A172 (cell line): ENCODE results near the gene OR10H5. TPM values are rescaled to one million over a fixed set of nuclear protein-coding genes. Genes with fewer than 3 reads are reported as not detected.
"Not testable (repeated sequence)": the region's sequence is repeated elsewhere in the genome, so short reads cannot be mapped to it uniquely, and the experiment has no call there.

Experiments
- DNase-seq: peaks from one replicate; pipeline ENCODE4 v3.0.0-alpha.2; 2015; ENCODE audit warnings: low spot score
- total RNA-seq: library from RNA; depleted of rRNA; stranded (reverse); fragments of >200 nt; shearing (Covaris generic); gene quantifications from 2 replicates; pipeline ENCODE4 v1.2.3, GENCODE V29; 2014; rRNA removed

The OR10H5 gene
- total RNA-seq, 1 experiment from 2014 or later = not detected

GRCh38 chr19:15843894-15844222, 56.4 kb downstream of the OR10H5 start:
- not testable (repeated sequence) for DNase-seq

DNA sequence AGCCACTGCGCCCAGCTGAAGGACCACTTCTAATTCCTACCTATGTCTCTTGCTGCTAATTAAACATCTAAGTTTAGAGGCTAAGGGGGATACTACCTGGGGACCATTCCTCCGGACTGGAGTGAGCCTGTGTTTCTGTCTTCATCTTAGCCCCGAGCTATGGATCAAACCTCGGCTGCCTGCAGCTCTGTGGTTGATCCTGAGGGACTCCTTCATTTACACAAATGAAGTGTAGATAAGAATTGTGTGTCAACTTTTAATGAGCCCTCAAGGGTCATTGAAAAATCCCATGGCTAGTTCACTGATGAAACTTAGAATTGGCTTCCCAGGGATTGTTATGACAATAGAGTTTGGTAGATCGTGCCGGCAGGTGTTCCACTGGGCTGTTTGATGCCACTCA, 59.5 kb downstream of the OR10H5 start:
- DNase-seq = no peak

- DNase-seq = no peak
Measured at GRCh38 chr19:15850385-15850784, 62.9 kb downstream of the OR10H5 start.

Other genes with a start within 250 kb of the OR10H5 start
- not detected in 2 replicates for gene CYP4F8, start 172.4 kb upstream of the OR10H5 start, total RNA-seq
- 1.4 and 3.3 TPM in 2 replicates for gene CYP4F3, start 146.8 kb upstream of the OR10H5 start, total RNA-seq
- gene CYP4F12, start 114.6 kb upstream of the OR10H5 start, total RNA-seq = 1.3 and 1.6 TPM in 2 replicates
- gene OR10H2, start 59.6 kb upstream of the OR10H5 start, total RNA-seq = not detected in 2 replicates
- gene OR10H3, start 49.7 kb upstream of the OR10H5 start, total RNA-seq = not detected in 2 replicates
- gene OR10H1, start 28.0 kb downstream of the OR10H5 start, total RNA-seq = not detected in 2 replicates
- gene CYP4F2, start 110.4 kb downstream of the OR10H5 start, total RNA-seq = 2.2 TPM in 1 of 2 replicates, not detected in the other
- gene CYP4F11, start 146.9 kb downstream of the OR10H5 start, total RNA-seq = 0.62 and 2.2 TPM in 2 replicates
- not detected in 2 replicates for gene OR10H4, start 161.3 kb downstream of the OR10H5 start, total RNA-seq